Measurements from ENCODE around the gene GNS.

DNA sequence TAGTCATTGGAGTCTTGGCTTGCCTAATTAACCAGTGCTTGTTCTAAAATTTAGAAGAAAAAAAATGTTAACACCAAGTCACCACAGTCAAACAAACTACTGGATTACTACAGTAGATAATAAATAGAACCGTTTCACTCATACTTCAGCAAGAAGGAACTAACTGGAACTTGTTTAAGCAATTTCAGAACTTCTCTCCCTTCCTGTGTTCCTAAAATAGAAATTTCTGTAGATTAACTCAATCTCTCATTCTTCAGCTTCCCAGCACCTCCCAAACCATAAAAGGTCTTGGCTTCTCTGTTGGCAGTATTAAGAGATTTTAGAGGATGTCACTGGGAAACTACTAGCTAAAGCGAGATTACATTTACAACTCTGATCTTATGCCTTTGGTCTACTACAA lies 18.6 kb downstream of the GNS start:
- TF ChIP-seq, protein P1, sequence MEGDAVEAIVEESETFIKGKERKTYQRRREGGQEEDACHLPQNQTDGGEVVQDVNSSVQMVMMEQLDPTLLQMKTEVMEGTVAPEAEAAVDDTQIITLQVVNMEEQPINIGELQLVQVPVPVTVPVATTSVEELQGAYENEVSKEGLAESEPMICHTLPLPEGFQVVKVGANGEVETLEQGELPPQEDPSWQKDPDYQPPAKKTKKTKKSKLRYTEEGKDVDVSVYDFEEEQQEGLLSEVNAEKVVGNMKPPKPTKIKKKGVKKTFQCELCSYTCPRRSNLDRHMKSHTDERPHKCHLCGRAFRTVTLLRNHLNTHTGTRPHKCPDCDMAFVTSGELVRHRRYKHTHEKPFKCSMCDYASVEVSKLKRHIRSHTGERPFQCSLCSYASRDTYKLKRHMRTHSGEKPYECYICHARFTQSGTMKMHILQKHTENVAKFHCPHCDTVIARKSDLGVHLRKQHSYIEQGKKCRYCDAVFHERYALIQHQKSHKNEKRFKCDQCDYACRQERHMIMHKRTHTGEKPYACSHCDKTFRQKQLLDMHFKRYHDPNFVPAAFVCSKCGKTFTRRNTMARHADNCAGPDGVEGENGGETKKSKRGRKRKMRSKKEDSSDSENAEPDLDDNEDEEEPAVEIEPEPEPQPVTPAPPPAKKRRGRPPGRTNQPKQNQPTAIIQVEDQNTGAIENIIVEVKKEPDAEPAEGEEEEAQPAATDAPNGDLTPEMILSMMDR (IDR thresholded peaks at IDR 0.05; ENCODE audit: low read depth, low read length, missing input control) = no peak
- TF ChIP-seq, protein P2, sequence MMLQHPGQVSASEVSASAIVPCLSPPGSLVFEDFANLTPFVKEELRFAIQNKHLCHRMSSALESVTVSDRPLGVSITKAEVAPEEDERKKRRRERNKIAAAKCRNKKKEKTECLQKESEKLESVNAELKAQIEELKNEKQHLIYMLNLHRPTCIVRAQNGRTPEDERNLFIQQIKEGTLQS (IDR thresholded peaks at IDR 0.05) = no peak
- no peak for TF ChIP-seq YY1 (IDR thresholded peaks at IDR 0.05)
- TF ChIP-seq, protein P3, sequence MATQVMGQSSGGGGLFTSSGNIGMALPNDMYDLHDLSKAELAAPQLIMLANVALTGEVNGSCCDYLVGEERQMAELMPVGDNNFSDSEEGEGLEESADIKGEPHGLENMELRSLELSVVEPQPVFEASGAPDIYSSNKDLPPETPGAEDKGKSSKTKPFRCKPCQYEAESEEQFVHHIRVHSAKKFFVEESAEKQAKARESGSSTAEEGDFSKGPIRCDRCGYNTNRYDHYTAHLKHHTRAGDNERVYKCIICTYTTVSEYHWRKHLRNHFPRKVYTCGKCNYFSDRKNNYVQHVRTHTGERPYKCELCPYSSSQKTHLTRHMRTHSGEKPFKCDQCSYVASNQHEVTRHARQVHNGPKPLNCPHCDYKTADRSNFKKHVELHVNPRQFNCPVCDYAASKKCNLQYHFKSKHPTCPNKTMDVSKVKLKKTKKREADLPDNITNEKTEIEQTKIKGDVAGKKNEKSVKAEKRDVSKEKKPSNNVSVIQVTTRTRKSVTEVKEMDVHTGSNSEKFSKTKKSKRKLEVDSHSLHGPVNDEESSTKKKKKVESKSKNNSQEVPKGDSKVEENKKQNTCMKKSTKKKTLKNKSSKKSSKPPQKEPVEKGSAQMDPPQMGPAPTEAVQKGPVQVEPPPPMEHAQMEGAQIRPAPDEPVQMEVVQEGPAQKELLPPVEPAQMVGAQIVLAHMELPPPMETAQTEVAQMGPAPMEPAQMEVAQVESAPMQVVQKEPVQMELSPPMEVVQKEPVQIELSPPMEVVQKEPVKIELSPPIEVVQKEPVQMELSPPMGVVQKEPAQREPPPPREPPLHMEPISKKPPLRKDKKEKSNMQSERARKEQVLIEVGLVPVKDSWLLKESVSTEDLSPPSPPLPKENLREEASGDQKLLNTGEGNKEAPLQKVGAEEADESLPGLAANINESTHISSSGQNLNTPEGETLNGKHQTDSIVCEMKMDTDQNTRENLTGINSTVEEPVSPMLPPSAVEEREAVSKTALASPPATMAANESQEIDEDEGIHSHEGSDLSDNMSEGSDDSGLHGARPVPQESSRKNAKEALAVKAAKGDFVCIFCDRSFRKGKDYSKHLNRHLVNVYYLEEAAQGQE (IDR thresholded peaks at IDR 0.05) = no peak

All from liver (tissue), 3 donors.